ENCODE results near the gene RBMS3.

- TF ChIP-seq POLR2AphosphoS5 (IDR thresholded peaks at IDR 0.05; ENCODE audit: insufficient read depth in 1 of 2, low read depth in 1 of 2) (no peak), CTCF (IDR thresholded peaks at IDR 0.05) (no peak)
These were observed 524.9 kb downstream of the RBMS3 start for GRCh38 chr3:29805757-29806156.

Data from vagina (tissue), 2 donors.